Activated CD4-positive, alpha-beta T cell treated with anti-CD3 and anti-CD28 coated beads, Interleukin-2, Interleukin-6, amounts not matched to agents 100 ng/mL and 50 ng/mL, durations not matched to agents 16 hours and 8 hours (primary cell): ENCODE measurements around the gene MMD.
"Not testable (repeated sequence)": the region's sequence is repeated elsewhere in the genome, so short reads cannot be mapped to it uniquely, and the experiment has no call there.

ENCODE experiments used
- DNase-seq: peaks from one replicate; pipeline ENCODE4 v3.0.0-alpha.2; 2020

MMD gene

GRCh38 chr17:55390364-55390977 lies 31.2 kb downstream of the MMD start:
- DNase-seq = no peak

GRCh38 chr17:55389715-55390114 lies 31.9 kb downstream of the MMD start:
- not testable (repeated sequence) for DNase-seq

- no peak for DNase-seq
Observed at GRCh38 chr17:55388842-55389241, 32.8 kb downstream of the MMD start.

- DNase-seq = no peak
Observed at GRCh38 chr17:55386796-55387332, 34.8 kb downstream of the MMD start.

GRCh38 chr17:55384643-55385232 lies 36.9 kb downstream of the MMD start:
- no peak for DNase-seq

GRCh38 chr17:55383771-55384642 lies 37.6 kb downstream of the MMD start:
- DNase-seq = no peak

GRCh38 chr17:55381017-55381770 lies 40.4 kb downstream of the MMD start:
- no peak for DNase-seq

GRCh38 chr17:55377671-55378275 lies 43.9 kb downstream of the MMD start:
- DNase-seq = no peak

- no peak for DNase-seq
Observed at GRCh38 chr17:55368706-55369105, 52.9 kb downstream of the MMD start.

GRCh38 chr17:55366020-55366481 lies 55.6 kb downstream of the MMD start:
- no peak for DNase-seq

GRCh38 chr17:55363033-55363432 lies 58.6 kb downstream of the MMD start:
- no peak for DNase-seq

- no peak for DNase-seq
Observed at GRCh38 chr17:55360971-55361370, 60.7 kb downstream of the MMD start.

GRCh38 chr17:55356434-55357328 lies 65.0 kb downstream of the MMD start:
- DNase-seq = peak; percentile 81

- no peak for DNase-seq
Observed at GRCh38 chr17:55354941-55355340, 66.7 kb downstream of the MMD start.

- no peak for DNase-seq
Observed at GRCh38 chr17:55354010-55354409, 67.6 kb downstream of the MMD start.

GRCh38 chr17:55351226-55351625 lies 70.4 kb downstream of the MMD start:
- DNase-seq = no peak

- DNase-seq = no peak
Observed at GRCh38 chr17:55350825-55351205, 70.8 kb downstream of the MMD start.

- peak; percentile 57 for DNase-seq
Observed at GRCh38 chr17:55348749-55349354, 72.8 kb downstream of the MMD start.

- no peak for DNase-seq
Observed at GRCh38 chr17:55347341-55347740, 74.3 kb downstream of the MMD start.

GRCh38 chr17:55346658-55347057 lies 75.0 kb downstream of the MMD start:
- no peak for DNase-seq

- no peak for DNase-seq
Observed at GRCh38 chr17:55345132-55345531, 76.5 kb downstream of the MMD start.
